Naive thymus-derived CD4-positive, alpha-beta T cell (primary cell): ENCODE measurements around the gene C1orf105. TPM values are rescaled to one million over a fixed set of nuclear protein-coding genes. Genes with fewer than 3 reads are reported as not detected.

ENCODE experiments used
- ATAC-seq: fragments of 150-1000 bp; cut with Tn5 transposase; 2 replicates; pipeline ENCODE4 v1.10.0; 2021; ENCODE audit warnings: mild to moderate bottlenecking, moderate library complexity
- CTCF ChIA-PET: fragments of 350-600 bp; sonication (Branson Sonifier 250); formaldehyde crosslinking; loops from one replicate; lab custom pipeline; 2021; ENCODE audit warnings: antibody characterized with exemption; lab: Charles Lee
- POLR2A ChIA-PET: fragments of 350-600 bp; sonication (Branson Sonifier 250); formaldehyde crosslinking; loops from one replicate; lab custom pipeline; 2021; ENCODE audit warnings: antibody characterized with exemption, inconsistent platforms; lab: Charles Lee
- DNase-seq, 9 donors: peaks; one replicate each; pipeline versions ENCODE4 v3.0.0 to v3.0.0-alpha.2; 2020 to 2022; ENCODE audit warnings: mixed read lengths in 1 of 9
- H3K27ac ChIP-seq: one replicate; pipeline ENCODE4 v1.7.0; 2013; ENCODE audit warnings: mild to moderate bottlenecking, low read depth, low read length, moderate library complexity
- H3K27me3 ChIP-seq, 2 donors: one replicate each; pipeline ENCODE4 v1.7.0; 2013; ENCODE audit warnings: low read length in 2 of 2, mild to moderate bottlenecking in 2 of 2, moderate library complexity in 2 of 2; ENCODE audit not compliant: control insufficient read depth in 2 of 2, insufficient read depth in 2 of 2
- H3K36me3 ChIP-seq, 3 experiments: 1 replicate in 2 of 3; 2 replicates in 1 of 3; pipeline ENCODE4 v1.7.0; 2013; ENCODE audit warnings: low read length in 3 of 3, mild to moderate bottlenecking in 3 of 3, moderate library complexity in 1 of 3; ENCODE audit not compliant: insufficient read depth in 3 of 3, control insufficient read depth in 2 of 3
- H3K4me1 ChIP-seq, 2 donors: one replicate each; pipeline ENCODE4 v1.7.0; 2013; ENCODE audit warnings: low read length in 2 of 2, mild to moderate bottlenecking in 2 of 2, moderate library complexity in 1 of 2; ENCODE audit not compliant: control insufficient read depth in 2 of 2, insufficient read depth in 2 of 2
- H3K4me3 ChIP-seq: 2 replicates; pipeline ENCODE4 v1.7.0; 2013; ENCODE audit warnings: mild to moderate bottlenecking, low read length
- H3K9me3 ChIP-seq, 3 experiments: 1 replicate in 2 of 3; 2 replicates in 1 of 3; pipeline ENCODE4 v1.7.0; 2013; ENCODE audit warnings: low read length in 3 of 3; ENCODE audit not compliant: control insufficient read depth in 2 of 3
- H3K27ac Mint-ChIP-seq, 9 donors: one replicate each; pipeline ENCODE4 v1.8.0; 2020 to 2022; ENCODE audit warnings: mixed read lengths in 9 of 9, mild to moderate bottlenecking in 8 of 9, moderate library complexity in 5 of 9, inconsistent platforms in 2 of 9
- H3K27me3 Mint-ChIP-seq, 5 donors: one replicate each; pipeline ENCODE4 v1.8.0; 2021 to 2022; ENCODE audit warnings: mixed read lengths in 5 of 5, mild to moderate bottlenecking in 1 of 5
- H3K36me3 Mint-ChIP-seq, 5 donors: one replicate each; pipeline ENCODE4 v1.8.0; 2020 to 2022; ENCODE audit warnings: mixed read lengths in 5 of 5, mild to moderate bottlenecking in 3 of 5, inconsistent platforms in 1 of 5
- H3K4me1 Mint-ChIP-seq, 7 donors: one replicate each; pipeline ENCODE4 v1.8.0; 2020 to 2022; ENCODE audit warnings: mixed read lengths in 7 of 7, mild to moderate bottlenecking in 3 of 7, inconsistent platforms in 1 of 7
- H3K4me3 Mint-ChIP-seq, 10 donors: one replicate each; pipeline ENCODE4 v1.8.0; 2020 to 2022; ENCODE audit warnings: mild to moderate bottlenecking in 10 of 10, mixed read lengths in 10 of 10, moderate library complexity in 6 of 10, inconsistent platforms in 2 of 10
- H3K9me3 Mint-ChIP-seq, 11 donors: one replicate each; pipeline ENCODE4 v1.8.0; 2020 to 2022; ENCODE audit warnings: mixed read lengths in 11 of 11, mild to moderate bottlenecking in 4 of 11, inconsistent platforms in 1 of 11, moderate library complexity in 1 of 11
- intact Hi-C, 2 donors: fragments of 100-400 bp; cut with micrococcal nuclease; formaldehyde crosslinking; loops; one replicate each; pipeline ENCODE4 v1.15.1; 2023
- polyA plus RNA-seq, 2 donors: library from polyadenylated mRNA; unstranded; fragments of 300-500 nt; fragmentation: Illumina TruSeq; gene quantifications; one replicate each; pipeline ENCODE4 v1.2.3, GENCODE V29; 2021
- total RNA-seq, 6 experiments: library from RNA in 5 of 6; stranded (reverse) in 5 of 6; gene quantifications; 1 replicate in 5 of 6; 2 replicates in 1 of 6; pipeline ENCODE4 v1.2.3 and lab custom pipeline; 2021 to 2026

Gene C1orf105
- total and polyA plus RNA-seq, 7 experiments from 2014 or later, result 0.86 TPM; not detected in 6

DNA sequence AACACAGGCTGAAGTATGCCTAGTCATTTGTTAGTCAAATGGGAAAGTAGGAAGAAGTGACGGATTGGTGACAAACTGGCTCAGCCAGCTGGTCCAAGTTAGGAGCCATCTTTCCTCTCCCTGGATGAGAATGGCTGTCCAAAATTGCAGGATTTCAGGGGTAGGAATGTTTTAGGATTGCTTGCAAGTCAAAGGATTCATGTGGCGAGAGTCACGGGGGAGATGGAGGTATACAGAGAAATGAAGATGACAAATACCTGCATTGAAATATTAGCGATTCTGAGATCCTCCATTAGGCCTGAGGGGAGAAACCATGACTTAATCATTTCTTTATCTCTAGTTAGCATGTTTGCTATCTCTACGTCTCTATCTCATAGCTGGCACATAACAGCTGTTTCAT, 65.1 kb downstream of the C1orf105 start:
- H3K4me3 Mint-ChIP-seq, result no peak overlapping the region

DNA sequence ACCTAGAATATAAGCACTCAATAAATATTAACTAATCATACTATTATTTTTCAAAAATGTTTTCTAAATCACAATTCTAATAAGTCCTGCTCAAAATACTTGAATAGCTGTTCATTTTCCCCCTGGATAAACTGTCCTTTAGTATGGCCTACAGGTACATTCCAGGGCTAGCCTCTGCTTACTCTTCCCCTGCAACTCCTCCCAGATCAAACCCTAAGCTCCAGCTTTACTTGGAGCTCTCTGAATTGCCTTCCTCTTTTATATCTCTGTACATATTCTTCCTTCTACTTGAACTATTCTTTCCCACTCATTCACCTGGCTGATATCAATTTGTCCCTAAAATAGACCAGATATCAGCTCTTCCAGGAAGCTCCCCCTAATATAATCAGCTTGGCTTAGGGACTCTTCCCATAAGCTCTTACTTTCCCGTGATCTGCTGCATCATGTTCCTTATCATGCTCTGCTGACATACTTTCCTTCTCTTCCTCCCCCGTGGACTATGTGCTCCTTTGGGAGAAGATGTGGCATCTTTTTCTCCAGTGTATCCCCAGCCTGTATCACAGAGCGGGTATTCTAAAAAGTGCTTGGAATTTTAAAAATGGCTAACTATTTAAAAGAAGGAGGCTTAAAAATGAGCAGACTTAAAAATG, 66.4 kb downstream of the C1orf105 start:
- DNase-seq (no peak), ATAC-seq (no peak)
- H3K36me3 Mint-ChIP-seq, result no peaks in the 10 kb centered on the region
- no peaks in the 10 kb centered on the region for H3K36me3 ChIP-seq
- H3K27ac ChIP-seq, result no peak overlapping the region
- H3K4me3 ChIP-seq, result no peak overlapping the region
- ChIA-PET POLR2A (no interaction called here), CTCF (no interaction called here)
- peaks cover 4 to 30% (median 8%) of the 10 kb centered on the region in 5 donors for H3K27me3 Mint-ChIP-seq
- H3K4me1 Mint-ChIP-seq, result peaks cover 9 to 26% (median 19%) of the 10 kb centered on the region in 7 donors
- no peaks in the 10 kb centered on the region for H3K27me3 ChIP-seq
- H3K4me3 Mint-ChIP-seq, result peak overlapping the region in 1 of 10 donors; percentile 24
- no peaks in the 10 kb centered on the region for H3K9me3 ChIP-seq
- peaks cover 0 to 3% (median 0%) of the 10 kb centered on the region in 11 donors for H3K9me3 Mint-ChIP-seq
- H3K27ac Mint-ChIP-seq, result no peak overlapping the region
- intact Hi-C loops, result loop anchor here in 1 of 2 donors (2.0 kb wide), 1 partner anchor 36 kb away; no protein-coding TSS in a partner anchor
- peaks cover 0 to 12% of the 10 kb centered on the region in 2 donors for H3K4me1 ChIP-seq

More for the DNA sequence above, 65.1 kb downstream of the C1orf105 start:
- H3K4me3 ChIP-seq, result no peak overlapping the region
- no peak overlapping the region for H3K27ac ChIP-seq
- intact Hi-C loops, result loop anchor here in 1 of 2 donors (2.0 kb wide), 1 partner anchor 35 kb away; no protein-coding TSS in a partner anchor
- H3K4me1 ChIP-seq, result peaks cover 0 to 12% of the 10 kb centered on the region in 2 donors
- CTCF ChIA-PET, result no interaction called here
- H3K36me3 Mint-ChIP-seq, result no peaks in the 10 kb centered on the region
- no peaks in the 10 kb centered on the region for H3K27me3 ChIP-seq
- POLR2A ChIA-PET, result no interaction called here
- H3K27me3 Mint-ChIP-seq, result peaks cover 0 to 28% (median 4%) of the 10 kb centered on the region in 5 donors
- H3K36me3 ChIP-seq, result no peaks in the 10 kb centered on the region
- H3K4me1 Mint-ChIP-seq, result peaks cover 9 to 26% (median 20%) of the 10 kb centered on the region in 7 donors
- DNase-seq, result no peak
- ATAC-seq, result no peak
- no peaks in the 10 kb centered on the region for H3K9me3 ChIP-seq
- no peak overlapping the region for H3K27ac Mint-ChIP-seq
- no peaks in the 10 kb centered on the region for H3K9me3 Mint-ChIP-seq

DNA sequence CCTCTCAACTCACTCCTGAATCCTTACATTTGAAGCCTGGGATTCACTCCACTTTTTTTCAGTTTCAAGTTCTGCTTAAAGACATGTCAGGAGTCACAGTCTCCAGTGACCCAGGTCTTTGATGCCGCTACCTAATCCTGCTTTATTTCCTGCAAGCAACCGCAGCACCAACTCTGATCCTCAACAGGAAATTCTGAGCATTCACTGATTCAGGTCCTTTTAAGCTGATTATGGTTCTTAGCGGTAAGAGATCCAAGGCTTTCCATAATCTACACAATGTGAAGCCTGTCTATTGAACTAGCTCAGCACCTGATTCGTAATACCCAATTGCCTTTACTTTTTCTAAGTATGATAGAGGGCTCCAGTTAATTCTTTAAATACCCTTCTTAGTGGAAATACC, 67.1 kb downstream of the C1orf105 start:
- no peak overlapping the region for H3K4me3 ChIP-seq
- peak in 1 of 9 donors; percentile 12 for DNase-seq
- ChIA-PET POLR2A (no interaction called here), CTCF (no interaction called here)
- no peaks in the 10 kb centered on the region for H3K36me3 ChIP-seq
- peaks cover 0 to 12% of the 10 kb centered on the region in 2 donors for H3K4me1 ChIP-seq
- H3K27me3 Mint-ChIP-seq, result peaks cover 4 to 35% (median 9%) of the 10 kb centered on the region in 5 donors
- ATAC-seq, result no peak
- intact Hi-C loops, result loop anchor here in 1 of 2 donors (2.0 kb wide), 1 partner anchor 37 kb away; no protein-coding TSS in a partner anchor
- no peaks in the 10 kb centered on the region for H3K36me3 Mint-ChIP-seq
- peaks cover 9 to 26% (median 19%) of the 10 kb centered on the region in 7 donors for H3K4me1 Mint-ChIP-seq
- no peak overlapping the region for H3K27ac Mint-ChIP-seq
- H3K9me3 Mint-ChIP-seq, result peaks cover 0 to 3% (median 0%) of the 10 kb centered on the region in 11 donors
- H3K27ac ChIP-seq, result no peak overlapping the region
- H3K27me3 ChIP-seq, result no peaks in the 10 kb centered on the region
- H3K9me3 ChIP-seq, result no peaks in the 10 kb centered on the region
- peak overlapping the region in 5 of 10 donors; percentile 8 to 59 (median 41) for H3K4me3 Mint-ChIP-seq

DNA sequence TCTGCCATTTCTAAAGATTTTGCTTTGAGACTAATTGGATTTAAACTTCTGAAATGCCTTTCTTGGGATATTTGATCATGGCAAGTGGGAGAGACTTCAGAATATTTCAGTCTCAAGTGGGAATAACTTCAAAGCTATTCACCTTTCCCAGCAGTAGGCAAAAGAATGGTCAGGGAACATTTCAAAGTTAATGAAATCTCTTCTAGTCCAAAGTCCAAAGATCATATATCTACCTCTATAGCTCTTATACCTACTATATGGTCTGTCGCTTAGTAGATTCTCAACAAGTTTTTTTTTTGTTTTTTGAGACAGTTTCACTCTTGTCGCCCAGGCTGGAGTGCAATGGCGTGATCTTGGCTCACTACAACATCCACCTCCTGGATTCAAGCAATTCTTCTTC, 67.9 kb downstream of the C1orf105 start:
- Mint-ChIP-seq H3K27me3 (peaks cover 4 to 30% (median 9%) of the 10 kb centered on the region in 5 donors), H3K9me3 (peaks cover 0 to 3% (median 0%) of the 10 kb centered on the region in 11 donors), H3K4me1 (peaks cover 9 to 26% (median 19%) of the 10 kb centered on the region in 7 donors), H3K36me3 (no peaks in the 10 kb centered on the region), H3K4me3 (no peak overlapping the region), H3K27ac (no peak overlapping the region)
- no peaks in the 10 kb centered on the region for H3K36me3 ChIP-seq
- ChIA-PET POLR2A (no interaction called here), CTCF (no interaction called here)
- intact Hi-C loops, result no loop called here
- H3K4me3 ChIP-seq, result no peak overlapping the region
- H3K27me3 ChIP-seq, result no peaks in the 10 kb centered on the region
- ATAC-seq, result no peak
- peaks cover 0 to 12% of the 10 kb centered on the region in 2 donors for H3K4me1 ChIP-seq
- H3K27ac ChIP-seq, result no peak overlapping the region
- DNase-seq, result no peak
- no peaks in the 10 kb centered on the region for H3K9me3 ChIP-seq

DNA sequence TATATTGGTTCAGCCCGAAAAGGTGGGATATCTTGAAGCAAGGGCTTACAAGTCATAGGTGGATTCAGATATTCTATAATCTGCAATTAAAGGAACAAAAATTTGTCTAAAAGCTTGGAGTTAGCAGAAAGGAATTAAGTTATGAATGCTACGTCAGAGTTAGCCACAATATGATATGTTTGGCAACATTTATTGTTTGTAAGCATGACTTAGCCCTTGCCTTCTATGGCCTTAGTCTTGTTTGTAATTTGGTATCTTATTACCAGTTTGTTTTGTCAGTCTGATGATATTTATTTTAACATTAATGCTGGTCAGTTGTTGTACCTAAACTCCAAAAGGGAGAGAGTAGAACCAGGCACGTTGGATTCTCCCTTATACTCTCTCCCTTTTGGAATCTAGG, 69.4 kb downstream of the C1orf105 start:
- no peak for DNase-seq
- Histone ChIP-seq H3K27me3 (no peaks in the 10 kb centered on the region), H3K4me3 (no peak overlapping the region), H3K36me3 (no peaks in the 10 kb centered on the region), H3K4me1 (peaks cover 0 to 12% of the 10 kb centered on the region in 2 donors), H3K9me3 (no peaks in the 10 kb centered on the region), H3K27ac (no peak overlapping the region)
- H3K4me1 Mint-ChIP-seq, result peaks cover 6 to 20% (median 13%) of the 10 kb centered on the region in 7 donors
- no peak for ATAC-seq
- intact Hi-C loops, result no loop called here
- H3K27ac Mint-ChIP-seq, result no peak overlapping the region
- peaks cover 4 to 33% (median 9%) of the 10 kb centered on the region in 5 donors for H3K27me3 Mint-ChIP-seq
- CTCF ChIA-PET, result no interaction called here
- POLR2A ChIA-PET, result no interaction called here
- no peaks in the 10 kb centered on the region for H3K36me3 Mint-ChIP-seq
- peaks cover 0 to 3% (median 0%) of the 10 kb centered on the region in 11 donors for H3K9me3 Mint-ChIP-seq
- no peak overlapping the region for H3K4me3 Mint-ChIP-seq

DNA sequence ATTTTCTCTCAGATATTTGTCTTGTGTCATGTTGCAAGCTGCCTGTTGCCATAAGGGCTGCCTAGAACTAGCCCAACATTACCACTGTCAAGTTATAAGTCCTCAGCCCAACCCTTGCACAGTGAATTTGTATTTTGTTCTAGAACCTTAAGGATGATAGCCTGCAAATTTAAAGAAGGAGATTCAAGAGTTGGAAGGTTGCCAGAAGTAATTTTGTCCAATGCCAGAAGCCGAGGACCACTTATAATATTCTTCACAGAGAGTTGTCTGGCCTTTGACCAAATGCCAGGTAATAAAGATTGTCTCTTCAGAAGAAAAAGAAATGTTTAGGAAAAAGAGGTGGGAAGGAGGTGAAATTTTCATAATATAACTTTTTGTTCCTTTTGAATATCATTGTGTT, 71.9 kb downstream of the C1orf105 start:
- H3K36me3 ChIP-seq, result no peaks in the 10 kb centered on the region
- no peak overlapping the region for H3K27ac ChIP-seq
- Mint-ChIP-seq H3K4me3 (no peak overlapping the region), H3K27me3 (peaks cover 4 to 32% (median 9%) of the 10 kb centered on the region in 5 donors), H3K4me1 (peaks cover 5 to 13% (median 6%) of the 10 kb centered on the region in 7 donors), H3K36me3 (no peaks in the 10 kb centered on the region), H3K9me3 (peaks cover 0 to 3% (median 0%) of the 10 kb centered on the region in 11 donors), H3K27ac (no peak overlapping the region)
- H3K9me3 ChIP-seq, result no peaks in the 10 kb centered on the region
- ChIA-PET POLR2A (interaction anchor here (0.5 to 0.6 kb wide), 2 partner anchors 161 to 1398 kb away, joined by 3 read pairs; no protein-coding TSS in a partner anchor), CTCF (no interaction called here)
- H3K4me1 ChIP-seq, result peaks cover 0 to 7% of the 10 kb centered on the region in 2 donors
- ATAC-seq (no peak), DNase-seq (no peak)
- no peak overlapping the region for H3K4me3 ChIP-seq
- H3K27me3 ChIP-seq, result no peaks in the 10 kb centered on the region
- intact Hi-C loops, result no loop called here
